HepG2 (cell line): ENCODE measurements around the gene PCDHGA9. TPM values are rescaled to one million over a fixed set of nuclear protein-coding genes. Genes with fewer than 3 reads are reported as not detected.
"Not testable (repeated sequence)": the region's sequence is repeated elsewhere in the genome, so short reads cannot be mapped to it uniquely, and the experiment has no call there.

ENCODE experiments used
- ATAC-seq: fragments of 200-7000 bp; cut with Tn5 transposase; 3 replicates; pipeline ENCODE4 v1.9.1; 2020; ENCODE audit warnings: mild to moderate bottlenecking, moderate library complexity
- BruUV-seq: library from RNA; stranded (reverse); fragments of 400-500 nt; replicated peaks from 2 replicates; lab custom pipeline; 2021; lab: Mats Ljungman, UMichigan
- CTCF ChIA-PET: fragments of 300-600 bp; formaldehyde crosslinking; extraction: SDS; loops from one replicate; lab custom pipeline; 2021; ENCODE audit warnings: low total read pairs, inconsistent platforms, low intra/inter-chr PET ratio; lab: Yijun Ruan, JAX
- POLR2A ChIA-PET: fragments of 350-600 bp; sonication (Branson Sonifier 250); formaldehyde crosslinking; loops from one replicate; lab custom pipeline; 2020; ENCODE audit warnings: antibody characterized with exemption, inconsistent platforms; lab: Yijun Ruan, JAX
- DNase-seq: peaks from one replicate; pipeline ENCODE4 v3.0.0-alpha.2; 2015; ENCODE audit warnings: low spot score
- FAIRE-seq: peaks from 3 replicates; lab custom pipeline; 2011; peaks lifted over from hg19 to GRCh38; lab: Jason Lieb, UNC
- H2AFZ ChIP-seq: one replicate; pipeline ENCODE4 v1.6.1; 2011; ENCODE audit warnings: low read length, inconsistent platforms
- H3K27ac ChIP-seq: fragments of 300-600 bp; 3 replicates; pipeline ENCODE4 v1.8.0; 2011; ENCODE audit warnings: mixed run types, mild to moderate bottlenecking, mixed read lengths, low read length, inconsistent platforms; ENCODE audit not compliant: insufficient read depth; ENCODE audit errors: extremely low read length
- H3K27me3 ChIP-seq, 2 experiments: fragments of 200-600 bp in 1 of 2; 2 replicates in 1 of 2; 3 replicates in 1 of 2; pipeline versions ENCODE4 v1.6.0 to v1.8.0; 2011; ENCODE audit warnings: low read length in 2 of 2, mild to moderate bottlenecking in 2 of 2, moderate library complexity in 2 of 2, inconsistent platforms in 1 of 2; ENCODE audit not compliant: insufficient read depth in 2 of 2, control insufficient read depth in 1 of 2
- H3K36me3 ChIP-seq, 2 experiments: fragments of 200-600 bp in 1 of 2; replicated peaks in 1 of 2; 2 replicates in 1 of 2; 3 replicates in 1 of 2; pipeline versions ENCODE4 v1.5.1 to v1.8.0; 2011; ENCODE audit warnings: low read length in 2 of 2, inconsistent platforms in 1 of 2; ENCODE audit not compliant: insufficient read depth in 2 of 2, control insufficient read depth in 1 of 2
- H3K4me1 ChIP-seq: 2 replicates; pipeline ENCODE4 v1.5.1; 2012; ENCODE audit warnings: low read length, inconsistent platforms; ENCODE audit not compliant: insufficient read depth
- H3K4me2 ChIP-seq: 2 replicates; pipeline ENCODE4 v1.6.0; 2011; ENCODE audit warnings: low read depth, low read length, inconsistent platforms
- H3K4me3 ChIP-seq, 3 experiments: fragments of 200-600 bp in 1 of 3; sonication (generic), shearing (Covaris generic) in 1 of 3; replicated peaks in 1 of 3; 2 replicates each; pipeline ENCODE4 v1.5.1; 2011 to 2016; ENCODE audit warnings: low read length in 3 of 3, inconsistent platforms in 2 of 3, low read depth in 2 of 3, mild to moderate bottlenecking in 2 of 3, control low read depth in 1 of 3, mixed read lengths in 1 of 3; ENCODE audit not compliant: insufficient read depth in 1 of 3
- H3K79me2 ChIP-seq: one replicate; pipeline ENCODE4 v1.6.1; 2011; ENCODE audit warnings: low read length, inconsistent platforms; ENCODE audit not compliant: insufficient read depth
- H3K9ac ChIP-seq: 2 replicates; pipeline ENCODE4 v1.6.0; 2011; ENCODE audit warnings: mild to moderate bottlenecking, low read depth, low read length, inconsistent platforms; ENCODE audit not compliant: insufficient read depth
- H3K9me3 ChIP-seq: 2 replicates; pipeline ENCODE4 v1.5.1; 2012; ENCODE audit warnings: mild to moderate bottlenecking, low read length
- H4K20me1 ChIP-seq: 2 replicates; pipeline ENCODE4 v1.6.0; 2011; ENCODE audit warnings: inconsistent platforms, mild to moderate bottlenecking, low read length, moderate library complexity; ENCODE audit not compliant: insufficient read depth
- ERF ChIP-seq: IDR thresholded peaks from 2 replicates; pipeline ENCODE4 v1.6.1; 2018; ENCODE audit warnings: missing biosample characterization, missing genetic modification reagents
- GPBP1L1 ChIP-seq: sonication (generic); formaldehyde crosslinking; IDR thresholded peaks from 2 replicates; pipeline ENCODE4 v1.5.0; 2020; ENCODE audit warnings: mild to moderate bottlenecking, missing genetic modification reagents
- HINFP ChIP-seq: sonication (generic); formaldehyde crosslinking; IDR thresholded peaks from 2 replicates; pipeline ENCODE4 v1.4.0; 2020; ENCODE audit warnings: low read depth, mild to moderate bottlenecking, missing genetic modification reagents
- MIXL1 ChIP-seq: IDR thresholded peaks from 2 replicates; pipeline ENCODE4 v1.6.1; 2016
- NFRKB ChIP-seq: fragments of 450-650 bp; IDR thresholded peaks from 2 replicates; pipeline ENCODE4 v1.6.1; 2017
- ZNF331 ChIP-seq: sonication (generic); formaldehyde crosslinking; IDR thresholded peaks from 2 replicates; pipeline ENCODE4 v1.4.0; 2020; ENCODE audit warnings: missing genetic modification reagents
- ZNF687 ChIP-seq: sonication (generic); formaldehyde crosslinking; IDR thresholded peaks from 2 replicates; pipeline ENCODE4 v1.5.1; 2020; ENCODE audit warnings: mild to moderate bottlenecking, missing genetic modification reagents, moderate library complexity
- ZSCAN12 ChIP-seq: sonication (generic); formaldehyde crosslinking; IDR thresholded peaks from 2 replicates; pipeline ENCODE4 v1.9.0; 2021; ENCODE audit warnings: mild to moderate bottlenecking, missing genetic modification reagents
- WGBS: methylation state at CpG from one replicate; pipeline ENCODE4 v1.1.6; 2017; ENCODE audit warnings: low lambda C conversion rate; 5-methylcytosine and 5-hydroxymethylcytosine counted together
- in situ Hi-C: cut with HindIII; loops from 2 replicates; pipeline ENCODE4 v1.10.0; 2017; ENCODE audit warnings: low pct_unique_long_range_greater_than_20kb; ENCODE audit not compliant: extremely low pct_ligation_motif_present
- intact Hi-C: fragments of 100-400 bp; cut with micrococcal nuclease; formaldehyde crosslinking; loops from one replicate; pipeline ENCODE4 v1.10.0; 2022; ENCODE audit not compliant: unreplicated experiment
- polyA plus RNA-seq, 8 experiments: library from polyadenylated mRNA; depleted of rRNA in 3 of 8; stranded (reverse) in 7 of 8; unstranded in 1 of 8; fragments of >200 nt; fragmentation: Illumina TruSeq in 4 of 8; extraction: Trizol in 4 of 8; gene quantifications; 2 replicates each; pipeline versions ENCODE4 v1.2.1 to v1.2.3, GENCODE V29; 2011 to 2016; ENCODE audit warnings: low read depth in 4 of 8, missing spikeins in 1 of 8, mixed read lengths in 1 of 8; ENCODE audit not compliant: insufficient read depth in 1 of 8
- total RNA-seq, 5 experiments: library from RNA; depleted of rRNA; stranded (reverse); fragments of >200 nt; fragmentation: Illumina TruSeq; extraction: Trizol; gene quantifications; 2 replicates each; pipeline ENCODE4 v1.2.3, GENCODE V29; 2016; ENCODE audit warnings: low read depth in 1 of 5

PCDHGA9 gene
- total and polyA plus RNA-seq, 2 of the 13 experiments (the other 11 are each of a cell fraction or from before 2014, with no cell fraction given) = 0.09 to 0.38 TPM

GRCh38 chr5:141375444-141376155, 27.0 kb upstream of the PCDHGA9 start:
- CTCF ChIA-PET, in situ Hi-C loops, FAIRE-seq, H3K27me3 ChIP-seq, DNase-seq, H3K4me2 ChIP-seq, ATAC-seq, H3K27ac ChIP-seq, H3K4me3 ChIP-seq, H3K79me2 ChIP-seq, H3K9ac ChIP-seq, H2AFZ ChIP-seq, intact Hi-C loops, H4K20me1 ChIP-seq, POLR2A ChIA-PET, H3K36me3 ChIP-seq, H3K4me1 ChIP-seq, BruUV-seq: not testable (repeated sequence)
- H3K9me3 ChIP-seq = peaks cover 47% of the 10 kb centered on the region
- 66% methylated on average over 18 of the region's 48 CpGs for WGBS

- BruUV-seq = no TSS peak
- in situ Hi-C loops (no loop called here), intact Hi-C loops (no loop called here)
- Histone ChIP-seq H3K4me3 (no peak within 1 kb of the TSS), H3K27me3 (no peaks in the 10 kb centered on the region), H3K9ac (no peak within 1 kb of the TSS), H3K27ac (no peak within 1 kb of the TSS), H4K20me1 (no peaks in the 10 kb centered on the region), H3K9me3 (no peaks in the 10 kb centered on the region; the same call in 1 of the 2 replicates), H3K4me2 (no peak within 1 kb of the TSS), H3K4me1 (no peaks in the 10 kb centered on the region), H3K36me3 (no peaks in the 10 kb centered on the region), H2AFZ (no peak within 1 kb of the TSS), H3K79me2 (no peaks in the 10 kb centered on the region)
- CTCF ChIA-PET = no interaction called here
- no peak for DNase-seq
- POLR2A ChIA-PET = no interaction called here
- no peak for FAIRE-seq
- ATAC-seq = no peak
- WGBS = 75% methylated on average over 37 of the region's 37 CpGs
- no peak for TF ChIP-seq ERF (CRISPR knock-in tag)
- TF ChIP-seq ZNF687 (CRISPR knock-in tag) = no peak
- TF ChIP-seq GPBP1L1 (CRISPR knock-in tag) = no peak
- TF ChIP-seq MIXL1 (CRISPR knock-in tag) = no peak
- TF ChIP-seq ZNF331 (CRISPR knock-in tag) = no peak
- no peak for TF ChIP-seq NFRKB
- TF ChIP-seq HINFP (CRISPR knock-in tag) = no peak
- TF ChIP-seq ZSCAN12 (CRISPR knock-in tag) = no peak
Measured at GRCh38 chr5:141382469-141383294, 19.9 kb upstream of the PCDHGA9 start, which contains the start of gene PCDHGA7. Gene PCDHGA7 (plus strand): TSS chr5:141382742. CDS start chr5:141382900, 158 bp downstream.
